ENCODE results near the gene DGKI. TPM values are rescaled to one million over a fixed set of nuclear protein-coding genes. Genes with fewer than 3 reads are reported as not detected.

Gene DGKI
- total RNA-seq, 1 donor from 2014 or later = 5.5 TPM

DNA sequence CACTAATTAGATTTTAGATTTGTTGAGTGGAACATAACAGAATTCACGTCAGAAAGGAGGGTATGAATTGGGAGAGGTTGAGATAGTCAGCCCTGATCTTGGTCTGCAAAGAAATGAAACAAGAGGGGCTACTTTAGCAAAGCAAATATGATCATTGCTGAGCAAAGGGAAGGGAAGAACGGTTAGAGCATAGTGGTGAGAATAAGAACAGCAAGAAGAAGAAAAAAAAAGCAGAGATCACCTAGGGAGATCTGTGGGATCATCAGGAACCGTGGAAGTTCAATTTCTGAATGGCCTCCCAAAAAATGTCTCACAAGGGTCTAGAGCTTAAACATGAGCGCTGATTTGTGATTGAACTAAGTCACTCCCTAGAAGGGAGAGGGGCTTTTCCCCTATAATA, 156.1 kb downstream of the DGKI start:
- no peak for DNase-seq (ENCODE audit: low spot score)
- H3K4me2 ChIP-seq = no peak overlapping the region
- Mint-ChIP-seq H3K4me1 (no peaks in the 10 kb centered on the region), H3K4me3 (no peak overlapping the region), H3K27me3 (ENCODE audit: insufficient read depth, low read depth) (no peaks in the 10 kb centered on the region), H3K36me3 (no peaks in the 10 kb centered on the region), H3K27ac (no peak overlapping the region), H3K9me3 (no peaks in the 10 kb centered on the region)
- no peak overlapping the region for H3K9ac ChIP-seq
- H3K27ac ChIP-seq = no peak overlapping the region
- no peak overlapping the region for H3K4me3 ChIP-seq
- H2AFZ ChIP-seq (replicated peaks) = no peak overlapping the region
- H3K36me3 ChIP-seq = no peaks in the 10 kb centered on the region
- H3K27me3 ChIP-seq = no peaks in the 10 kb centered on the region
- peaks cover 2% of the 10 kb centered on the region for H3K4me1 ChIP-seq
- no peaks in the 10 kb centered on the region for H3F3A ChIP-seq (ENCODE audit: low read depth)
- no peaks in the 10 kb centered on the region for H3K79me2 ChIP-seq (ENCODE audit: low read depth)
- no peaks in the 10 kb centered on the region for H4K20me1 ChIP-seq (ENCODE audit: low read depth)
- no peaks in the 10 kb centered on the region for H3K9me3 ChIP-seq (ENCODE audit: low read depth)
- TF ChIP-seq EZH2phosphoT487 (IDR thresholded peaks at IDR 0.05) (no peak), EZH2 (IDR thresholded peaks at IDR 0.05) (no peak)
- TF ChIP-seq, protein P1, sequence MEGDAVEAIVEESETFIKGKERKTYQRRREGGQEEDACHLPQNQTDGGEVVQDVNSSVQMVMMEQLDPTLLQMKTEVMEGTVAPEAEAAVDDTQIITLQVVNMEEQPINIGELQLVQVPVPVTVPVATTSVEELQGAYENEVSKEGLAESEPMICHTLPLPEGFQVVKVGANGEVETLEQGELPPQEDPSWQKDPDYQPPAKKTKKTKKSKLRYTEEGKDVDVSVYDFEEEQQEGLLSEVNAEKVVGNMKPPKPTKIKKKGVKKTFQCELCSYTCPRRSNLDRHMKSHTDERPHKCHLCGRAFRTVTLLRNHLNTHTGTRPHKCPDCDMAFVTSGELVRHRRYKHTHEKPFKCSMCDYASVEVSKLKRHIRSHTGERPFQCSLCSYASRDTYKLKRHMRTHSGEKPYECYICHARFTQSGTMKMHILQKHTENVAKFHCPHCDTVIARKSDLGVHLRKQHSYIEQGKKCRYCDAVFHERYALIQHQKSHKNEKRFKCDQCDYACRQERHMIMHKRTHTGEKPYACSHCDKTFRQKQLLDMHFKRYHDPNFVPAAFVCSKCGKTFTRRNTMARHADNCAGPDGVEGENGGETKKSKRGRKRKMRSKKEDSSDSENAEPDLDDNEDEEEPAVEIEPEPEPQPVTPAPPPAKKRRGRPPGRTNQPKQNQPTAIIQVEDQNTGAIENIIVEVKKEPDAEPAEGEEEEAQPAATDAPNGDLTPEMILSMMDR (IDR thresholded peaks at IDR 0.05) = no peak

DNA sequence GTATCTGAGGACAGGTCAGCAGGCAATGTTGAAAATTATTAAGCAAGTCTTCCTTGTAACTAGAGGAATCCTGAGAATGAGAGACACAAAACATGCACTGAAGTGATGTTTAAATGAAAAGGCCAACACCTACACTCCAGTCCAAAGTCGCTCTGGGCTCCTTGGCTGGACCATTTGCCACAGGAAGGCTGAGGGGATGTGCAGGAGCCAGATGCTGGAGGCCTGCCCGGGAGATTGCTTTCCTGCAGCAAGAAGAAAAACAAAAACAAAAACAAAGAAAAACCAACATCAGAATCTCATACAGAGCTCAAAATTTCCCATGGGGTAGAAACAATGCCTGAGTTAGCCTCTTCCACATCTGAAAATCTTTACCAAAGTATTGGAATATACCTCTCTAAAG, 157.0 kb downstream of the DGKI start:
- Histone ChIP-seq H2AFZ (replicated peaks) (no peak overlapping the region), H3K36me3 (no peaks in the 10 kb centered on the region), H3K4me3 (no peak overlapping the region), H3K27ac (no peak overlapping the region), H3K79me2 (ENCODE audit: low read depth) (no peaks in the 10 kb centered on the region), H3K4me2 (no peak overlapping the region), H4K20me1 (ENCODE audit: low read depth) (no peaks in the 10 kb centered on the region), H3K4me1 (peaks cover 3% of the 10 kb centered on the region), H3F3A (ENCODE audit: low read depth) (no peaks in the 10 kb centered on the region), H3K9me3 (ENCODE audit: low read depth) (no peaks in the 10 kb centered on the region), H3K9ac (no peak overlapping the region), H3K27me3 (no peaks in the 10 kb centered on the region)
- no peaks in the 10 kb centered on the region for H3K4me1 Mint-ChIP-seq
- no peak overlapping the region for H3K4me3 Mint-ChIP-seq
- no peaks in the 10 kb centered on the region for H3K9me3 Mint-ChIP-seq
- H3K27ac Mint-ChIP-seq = no peak overlapping the region
- TF ChIP-seq, protein P1 (IDR thresholded peaks at IDR 0.05) = no peak
- TF ChIP-seq EZH2phosphoT487 (IDR thresholded peaks at IDR 0.05) (no peak), EZH2 (IDR thresholded peaks at IDR 0.05) (no peak)
- no peaks in the 10 kb centered on the region for H3K27me3 Mint-ChIP-seq (ENCODE audit: insufficient read depth, low read depth)
- no peaks in the 10 kb centered on the region for H3K36me3 Mint-ChIP-seq
- no peak for DNase-seq (ENCODE audit: low spot score)

DNA sequence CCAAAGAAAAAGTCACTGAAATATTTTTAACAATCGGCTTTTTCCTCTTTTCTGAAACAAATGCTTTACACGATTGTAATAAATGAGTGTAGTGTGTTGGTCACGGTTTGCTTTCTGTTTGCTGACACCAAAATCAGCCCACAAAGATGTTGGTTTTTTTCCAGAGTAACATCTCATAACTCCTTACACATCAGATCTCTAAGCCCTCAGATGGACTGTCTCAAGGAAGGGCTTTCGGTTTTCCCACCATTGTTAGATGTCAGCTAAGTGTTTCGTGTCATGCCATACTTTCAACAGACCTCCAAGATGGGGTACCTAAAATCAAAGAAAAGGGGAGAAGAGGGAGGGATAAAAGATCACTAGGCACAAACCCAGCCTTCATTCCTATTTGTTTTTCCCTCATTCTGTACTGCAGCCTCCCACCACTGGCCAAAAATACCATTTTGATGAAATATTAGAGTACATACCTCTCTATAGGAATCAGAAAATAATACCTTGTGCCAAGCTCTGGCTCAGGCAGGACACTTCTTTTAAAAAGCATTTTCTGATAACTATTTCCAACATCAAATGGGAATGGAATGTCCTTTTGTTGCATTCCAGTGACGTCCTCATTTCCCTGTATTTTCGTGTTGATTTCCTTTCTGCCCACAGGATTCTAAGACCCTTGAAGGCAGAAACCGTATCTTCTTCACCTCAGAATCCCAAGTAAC, 159.1 kb downstream of the DGKI start:
- H3K36me3 Mint-ChIP-seq = no peaks in the 10 kb centered on the region
- Histone ChIP-seq H3K36me3 (no peaks in the 10 kb centered on the region), H3K27ac (no peak overlapping the region), H2AFZ (replicated peaks) (no peak overlapping the region), H4K20me1 (ENCODE audit: low read depth) (no peaks in the 10 kb centered on the region), H3K4me1 (peaks cover 3% of the 10 kb centered on the region), H3F3A (ENCODE audit: low read depth) (no peaks in the 10 kb centered on the region), H3K4me3 (no peak overlapping the region), H3K9ac (no peak overlapping the region), H3K27me3 (no peaks in the 10 kb centered on the region), H3K79me2 (ENCODE audit: low read depth) (no peaks in the 10 kb centered on the region), H3K9me3 (ENCODE audit: low read depth) (no peaks in the 10 kb centered on the region), H3K4me2 (no peak overlapping the region)
- peaks cover under 1% of the 10 kb centered on the region for H3K4me1 Mint-ChIP-seq
- no peaks in the 10 kb centered on the region for H3K9me3 Mint-ChIP-seq
- TF ChIP-seq EZH2 (IDR thresholded peaks at IDR 0.05) = no peak
- no peak for TF ChIP-seq EZH2phosphoT487 (IDR thresholded peaks at IDR 0.05)
- TF ChIP-seq, protein P1 (IDR thresholded peaks at IDR 0.05) = no peak
- no peak overlapping the region for H3K27ac Mint-ChIP-seq
- DNase-seq (ENCODE audit: low spot score) = no peak
- H3K27me3 Mint-ChIP-seq (ENCODE audit: insufficient read depth, low read depth) = no peaks in the 10 kb centered on the region
- H3K4me3 Mint-ChIP-seq = no peak overlapping the region

Data from neural progenitor cell (in vitro differentiated cells).